ENCODE data around the gene NOVA1. TPM values are rescaled to one million over a fixed set of nuclear protein-coding genes. Genes with fewer than 3 reads are reported as not detected.

The NOVA1 gene
- total and polyA plus RNA-seq, 4 donors, result 0.24 to 0.79 (median 0.58) TPM

GRCh38 chr14:26448181-26448855, 149.5 kb downstream of the NOVA1 start:
- DNase-seq (ENCODE audit: low spot score), result no peak
- Histone ChIP-seq H3K9me3 (ENCODE audit: control insufficient read depth in 4 of 4, low read length in 3 of 4) (no peaks in the 10 kb centered on the region), H3K4me3 (ENCODE audit: low read depth in 1 of 3, low read length in 3 of 3) (no peak overlapping the region), H3K36me3 (ENCODE audit: control insufficient read depth in 4 of 4, insufficient read depth in 3 of 4, low read depth in 1 of 4, low read length in 3 of 4) (no peaks in the 10 kb centered on the region), H3K27ac (ENCODE audit: low read depth in 1 of 2, low read length in 2 of 2) (no peak overlapping the region), H3K27me3 (ENCODE audit: control insufficient read depth in 4 of 4, insufficient read depth in 4 of 4, low read length in 3 of 4) (no peaks in the 10 kb centered on the region), H3K9ac (ENCODE audit: low read depth in 1 of 2, low read length in 2 of 2) (no peak overlapping the region), H3K4me1 (ENCODE audit: control insufficient read depth in 4 of 4, insufficient read depth in 4 of 4, low read length in 3 of 4) (no peaks in the 10 kb centered on the region)
- WGBS, result 56% methylated on average over 5 of the region's 5 CpGs
- TF ChIP-seq, protein P1, sequence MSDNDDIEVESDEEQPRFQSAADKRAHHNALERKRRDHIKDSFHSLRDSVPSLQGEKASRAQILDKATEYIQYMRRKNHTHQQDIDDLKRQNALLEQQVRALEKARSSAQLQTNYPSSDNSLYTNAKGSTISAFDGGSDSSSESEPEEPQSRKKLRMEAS (IDR thresholded peaks at IDR 0.05), result no peak
- no peak for TF ChIP-seq FOXA2 (IDR thresholded peaks at IDR 0.05)
- TF ChIP-seq GABPA (IDR thresholded peaks at IDR 0.05 in 1 of 2, conservative IDR thresholded peaks at IDR 0.05 in 1 of 2), result no peak
- TF ChIP-seq RXRA (IDR thresholded peaks at IDR 0.05), result peak in 1 of 2 donors; percentile 58
- TF ChIP-seq FOXA1 (IDR thresholded peaks at IDR 0.05), result no peak
- TF ChIP-seq ZBTB33 (IDR thresholded peaks at IDR 0.05), result no peak
- no peak for TF ChIP-seq RAD21 (IDR thresholded peaks at IDR 0.05)

GRCh38 chr14:26444822-26445221, 153.0 kb downstream of the NOVA1 start:
- Histone ChIP-seq H3K36me3 (ENCODE audit: control insufficient read depth in 4 of 4, insufficient read depth in 3 of 4, low read depth in 1 of 4, low read length in 3 of 4) (no peaks in the 10 kb centered on the region), H3K4me1 (ENCODE audit: control insufficient read depth in 4 of 4, insufficient read depth in 4 of 4, low read length in 3 of 4) (no peaks in the 10 kb centered on the region), H3K4me3 (ENCODE audit: low read depth in 1 of 3, low read length in 3 of 3) (no peak overlapping the region), H3K9ac (ENCODE audit: low read depth in 1 of 2, low read length in 2 of 2) (no peak overlapping the region), H3K27ac (ENCODE audit: low read depth in 1 of 2, low read length in 2 of 2) (no peak overlapping the region), H3K27me3 (ENCODE audit: control insufficient read depth in 4 of 4, insufficient read depth in 4 of 4, low read length in 3 of 4) (no peaks in the 10 kb centered on the region), H3K9me3 (ENCODE audit: control insufficient read depth in 4 of 4, low read length in 3 of 4) (no peaks in the 10 kb centered on the region)
- DNase-seq (ENCODE audit: low spot score), result no peak
- TF ChIP-seq, protein P2, sequence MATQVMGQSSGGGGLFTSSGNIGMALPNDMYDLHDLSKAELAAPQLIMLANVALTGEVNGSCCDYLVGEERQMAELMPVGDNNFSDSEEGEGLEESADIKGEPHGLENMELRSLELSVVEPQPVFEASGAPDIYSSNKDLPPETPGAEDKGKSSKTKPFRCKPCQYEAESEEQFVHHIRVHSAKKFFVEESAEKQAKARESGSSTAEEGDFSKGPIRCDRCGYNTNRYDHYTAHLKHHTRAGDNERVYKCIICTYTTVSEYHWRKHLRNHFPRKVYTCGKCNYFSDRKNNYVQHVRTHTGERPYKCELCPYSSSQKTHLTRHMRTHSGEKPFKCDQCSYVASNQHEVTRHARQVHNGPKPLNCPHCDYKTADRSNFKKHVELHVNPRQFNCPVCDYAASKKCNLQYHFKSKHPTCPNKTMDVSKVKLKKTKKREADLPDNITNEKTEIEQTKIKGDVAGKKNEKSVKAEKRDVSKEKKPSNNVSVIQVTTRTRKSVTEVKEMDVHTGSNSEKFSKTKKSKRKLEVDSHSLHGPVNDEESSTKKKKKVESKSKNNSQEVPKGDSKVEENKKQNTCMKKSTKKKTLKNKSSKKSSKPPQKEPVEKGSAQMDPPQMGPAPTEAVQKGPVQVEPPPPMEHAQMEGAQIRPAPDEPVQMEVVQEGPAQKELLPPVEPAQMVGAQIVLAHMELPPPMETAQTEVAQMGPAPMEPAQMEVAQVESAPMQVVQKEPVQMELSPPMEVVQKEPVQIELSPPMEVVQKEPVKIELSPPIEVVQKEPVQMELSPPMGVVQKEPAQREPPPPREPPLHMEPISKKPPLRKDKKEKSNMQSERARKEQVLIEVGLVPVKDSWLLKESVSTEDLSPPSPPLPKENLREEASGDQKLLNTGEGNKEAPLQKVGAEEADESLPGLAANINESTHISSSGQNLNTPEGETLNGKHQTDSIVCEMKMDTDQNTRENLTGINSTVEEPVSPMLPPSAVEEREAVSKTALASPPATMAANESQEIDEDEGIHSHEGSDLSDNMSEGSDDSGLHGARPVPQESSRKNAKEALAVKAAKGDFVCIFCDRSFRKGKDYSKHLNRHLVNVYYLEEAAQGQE (IDR thresholded peaks at IDR 0.05), result peak; percentile 98
- no peak for TF ChIP-seq HNF4A (conservative IDR thresholded peaks at IDR 0.05)
- TF ChIP-seq, protein P1 (IDR thresholded peaks at IDR 0.05), result no peak
- TF ChIP-seq RXRA (IDR thresholded peaks at IDR 0.05), result no peak
- TF ChIP-seq, protein P3, sequence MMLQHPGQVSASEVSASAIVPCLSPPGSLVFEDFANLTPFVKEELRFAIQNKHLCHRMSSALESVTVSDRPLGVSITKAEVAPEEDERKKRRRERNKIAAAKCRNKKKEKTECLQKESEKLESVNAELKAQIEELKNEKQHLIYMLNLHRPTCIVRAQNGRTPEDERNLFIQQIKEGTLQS (IDR thresholded peaks at IDR 0.05), result no peak
- WGBS, result 70% methylated on average over 3 of the region's 3 CpGs

GRCh38 chr14:26443654-26444053, 154.2 kb downstream of the NOVA1 start:
- TF ChIP-seq JUND (IDR thresholded peaks at IDR 0.05) (no peak), FOXA1 (IDR thresholded peaks at IDR 0.05) (no peak), RXRA (IDR thresholded peaks at IDR 0.05) (no peak), CTCF (IDR thresholded peaks at IDR 0.05; ENCODE audit: low read depth, low read length, missing input control) (no peak), HNF4A (conservative IDR thresholded peaks at IDR 0.05) (no peak), SP1 (IDR thresholded peaks at IDR 0.05) (no peak), RAD21 (IDR thresholded peaks at IDR 0.05) (no peak), GABPA (IDR thresholded peaks at IDR 0.05 in 1 of 2, conservative IDR thresholded peaks at IDR 0.05 in 1 of 2) (no peak), NR2F2 (IDR thresholded peaks at IDR 0.05) (no peak), TAF1 (conservative IDR thresholded peaks at IDR 0.05) (no peak)
- TF ChIP-seq, protein P3 (IDR thresholded peaks at IDR 0.05), result no peak

More at GRCh38 chr14:26443654-26444053, 154.2 kb downstream of the NOVA1 start:
- H3K9me3 ChIP-seq (ENCODE audit: control insufficient read depth in 4 of 4, low read length in 3 of 4), result no peaks in the 10 kb centered on the region
- 78% methylated on average over 2 of the region's 2 CpGs for WGBS
- no peaks in the 10 kb centered on the region for H3K4me1 ChIP-seq (ENCODE audit: control insufficient read depth in 4 of 4, insufficient read depth in 4 of 4, low read length in 3 of 4)
- H3K36me3 ChIP-seq (ENCODE audit: control insufficient read depth in 4 of 4, insufficient read depth in 3 of 4, low read depth in 1 of 4, low read length in 3 of 4), result no peaks in the 10 kb centered on the region
- DNase-seq (ENCODE audit: low spot score), result no peak
- no peaks in the 10 kb centered on the region for H3K27me3 ChIP-seq (ENCODE audit: control insufficient read depth in 4 of 4, insufficient read depth in 4 of 4, low read length in 3 of 4)
- no peak overlapping the region for H3K27ac ChIP-seq (ENCODE audit: low read depth in 1 of 2, low read length in 2 of 2)
- H3K9ac ChIP-seq (ENCODE audit: low read depth in 1 of 2, low read length in 2 of 2), result no peak overlapping the region
- H3K4me3 ChIP-seq (ENCODE audit: low read depth in 1 of 3, low read length in 3 of 3), result no peak overlapping the region

All from liver (tissue), 9 donors.